ENCODE measurements around the gene CCR9.

Gene CCR9

DNA sequence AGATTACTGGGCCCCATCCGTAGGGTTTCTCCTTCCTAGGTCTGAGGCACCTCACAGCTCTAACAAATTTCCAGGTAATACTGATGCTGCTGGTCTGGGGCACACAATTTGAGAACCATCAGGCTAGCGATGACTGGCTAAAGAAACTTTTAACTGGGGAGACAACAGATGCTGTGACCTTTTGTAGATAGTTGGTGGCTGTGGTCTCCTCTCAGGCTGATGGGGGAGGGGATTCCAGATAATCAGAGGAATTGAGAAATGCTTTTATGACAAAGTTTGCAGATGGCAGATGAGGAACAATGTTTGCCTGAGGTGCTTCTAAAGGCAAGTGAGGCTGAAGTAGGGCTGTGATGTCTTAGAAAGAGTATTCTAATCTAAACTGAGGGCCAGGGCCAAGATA lies 13.8 kb upstream of the CCR9 start:
- DNase-seq (ENCODE audit: low read depth in 3 of 3) = no peak

DNA sequence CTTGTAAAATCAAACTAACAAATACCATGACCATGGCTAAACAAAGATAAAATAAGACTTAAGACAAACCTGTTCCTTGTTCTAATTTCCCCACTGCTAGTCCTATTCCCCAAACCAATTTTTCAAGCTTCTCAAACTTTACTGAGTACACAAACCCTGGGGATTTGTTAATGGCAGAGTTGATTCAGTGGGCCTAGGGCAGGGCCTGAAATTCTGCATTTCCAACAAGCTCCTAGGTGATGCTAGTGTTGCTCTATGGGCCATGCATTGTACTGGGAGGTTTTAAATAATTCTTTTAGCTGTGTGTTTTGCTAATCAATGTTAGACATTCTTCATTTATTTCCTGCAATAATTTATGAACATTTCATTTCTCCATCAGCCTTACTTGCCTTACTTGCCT lies 13.3 kb upstream of the CCR9 start:
- no peak for DNase-seq (ENCODE audit: low read depth in 3 of 3)

DNA sequence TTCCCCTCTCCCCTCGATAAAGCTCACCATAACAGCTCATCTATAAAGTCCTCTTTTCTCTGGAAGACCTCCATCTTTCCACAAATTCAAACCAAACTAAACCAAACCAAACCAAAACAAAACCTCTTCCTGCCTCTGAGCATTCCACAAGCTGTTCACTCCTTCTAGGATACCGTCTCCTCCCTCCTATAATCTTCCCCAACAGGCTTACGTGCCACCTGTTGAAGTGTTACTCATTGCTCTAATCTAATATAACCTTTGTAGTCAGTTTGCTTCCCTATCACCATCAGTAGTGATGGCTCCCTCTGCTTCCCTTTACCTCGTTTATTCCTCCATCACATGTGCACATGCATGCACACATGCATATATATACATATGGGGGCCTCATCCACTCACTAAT lies 12.7 kb upstream of the CCR9 start:
- no peak for DNase-seq (ENCODE audit: low read depth in 3 of 3)

DNA sequence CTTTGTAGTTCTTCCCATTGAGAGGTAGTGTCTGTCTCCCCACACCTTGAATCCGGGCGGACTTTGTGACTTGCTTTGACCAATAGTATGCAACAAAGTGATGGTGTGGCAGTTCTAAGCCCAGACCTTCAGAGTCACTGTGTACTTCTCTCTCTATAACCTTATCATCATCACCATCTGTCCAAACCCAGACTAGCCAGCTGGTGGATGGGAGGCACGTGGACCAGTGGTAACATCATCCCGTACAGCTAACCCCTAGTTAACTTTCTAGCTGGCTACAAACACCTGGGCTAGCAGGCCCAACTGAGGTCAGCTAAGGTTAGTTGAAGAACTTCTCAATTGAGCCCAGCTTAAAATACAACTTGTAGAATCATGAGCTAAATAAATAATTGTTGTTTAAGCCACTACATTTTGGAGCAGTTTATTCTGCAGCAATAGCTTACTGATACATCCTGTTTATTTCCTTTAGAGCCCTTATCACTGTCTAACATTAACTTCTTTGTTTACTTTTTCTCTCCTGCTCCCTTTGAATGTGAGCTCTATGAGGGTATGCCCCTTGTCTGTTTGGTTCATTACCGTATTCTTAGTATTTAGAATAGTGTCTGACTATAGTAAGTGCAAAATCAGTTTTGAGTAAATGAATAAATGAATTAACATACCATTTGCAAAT lies 11.5 kb upstream of the CCR9 start:
- DNase-seq (ENCODE audit: low read depth in 3 of 3) = no peak

DNA sequence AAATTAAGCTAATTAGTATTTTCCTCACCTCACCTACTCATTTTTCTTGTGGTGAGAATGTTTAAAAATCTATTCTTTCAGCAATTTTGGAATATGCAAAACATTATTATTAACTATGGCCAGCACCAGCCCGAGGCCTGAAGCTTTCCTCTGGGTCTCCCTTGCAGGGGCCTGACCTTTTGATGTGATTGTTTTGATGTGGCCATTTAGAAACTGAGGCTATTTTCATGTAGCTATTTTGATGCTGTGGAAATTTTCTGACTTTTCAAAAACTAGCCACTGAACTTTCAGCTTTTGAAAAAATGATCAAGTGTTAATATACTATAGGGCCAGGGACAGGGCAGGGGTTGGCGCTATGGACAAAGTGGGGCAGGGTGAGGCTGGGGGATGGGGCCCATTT lies 8.2 kb upstream of the CCR9 start:
- no peak for DNase-seq (ENCODE audit: low read depth in 3 of 3)

DNA sequence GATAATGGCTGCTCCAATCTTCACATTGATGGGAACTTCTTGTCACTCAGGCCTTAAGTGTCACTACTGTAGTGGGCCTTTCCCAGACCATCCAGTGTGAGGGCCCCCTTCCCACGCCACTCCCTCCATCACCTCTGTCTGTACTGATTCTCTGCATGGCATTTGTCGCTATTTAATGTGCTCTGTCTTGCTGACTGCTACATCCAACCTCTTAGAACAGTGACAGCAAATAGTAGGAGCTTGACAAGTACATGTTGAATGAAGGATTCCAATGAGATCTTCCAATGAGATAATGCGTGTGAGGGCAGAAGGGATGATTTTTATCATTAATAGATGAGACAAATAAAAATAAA lies 5.6 kb upstream of the CCR9 start:
- DNase-seq (ENCODE audit: low read depth in 3 of 3) = no peak

DNA sequence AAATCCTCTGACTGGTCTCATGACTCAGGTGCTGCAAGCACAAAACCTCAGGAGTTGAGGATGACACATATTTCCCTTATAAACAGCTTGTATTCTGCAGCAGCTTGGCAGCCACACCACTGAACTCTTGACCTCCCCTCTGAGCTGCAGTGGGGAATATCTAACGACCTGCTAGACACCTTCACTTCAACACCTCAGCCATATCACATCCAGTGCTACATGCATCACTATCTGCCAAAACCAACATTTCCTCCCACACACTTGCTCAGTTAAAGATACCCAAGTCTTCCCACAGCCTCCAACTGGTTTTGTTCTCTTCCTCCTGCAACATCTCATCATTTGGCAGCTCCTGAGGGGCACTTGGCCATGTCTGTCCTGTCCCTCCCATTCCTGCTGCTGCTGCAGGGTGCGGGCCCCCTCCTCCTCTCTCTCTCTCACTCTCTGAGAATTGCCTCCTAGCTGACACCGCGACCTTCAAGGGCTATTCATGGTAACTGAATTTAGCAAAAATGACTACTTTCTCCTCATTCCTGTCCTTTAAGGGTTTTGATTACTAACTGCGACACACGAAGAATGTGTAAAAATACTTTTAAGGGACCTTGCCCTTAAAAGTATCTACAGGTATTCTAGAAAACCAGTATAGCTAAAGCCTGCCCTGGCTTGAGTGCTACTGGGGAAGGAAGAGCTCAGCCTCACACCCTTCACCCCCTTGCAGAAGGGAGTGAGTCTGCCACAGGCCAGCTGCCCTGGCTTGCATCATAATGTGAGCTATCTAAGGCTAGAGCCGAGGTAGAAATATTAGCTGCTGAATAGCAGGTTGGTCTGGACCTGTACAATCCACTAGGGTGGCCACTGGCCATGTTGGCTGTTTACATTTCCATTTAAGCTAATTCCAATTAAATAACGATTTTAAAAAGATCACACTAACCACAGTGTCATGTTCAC lies 5.0 kb upstream of the CCR9 start:
- peak in 1 of 3 experiments; percentile 28 for DNase-seq (ENCODE audit: low read depth in 3 of 3)

DNA sequence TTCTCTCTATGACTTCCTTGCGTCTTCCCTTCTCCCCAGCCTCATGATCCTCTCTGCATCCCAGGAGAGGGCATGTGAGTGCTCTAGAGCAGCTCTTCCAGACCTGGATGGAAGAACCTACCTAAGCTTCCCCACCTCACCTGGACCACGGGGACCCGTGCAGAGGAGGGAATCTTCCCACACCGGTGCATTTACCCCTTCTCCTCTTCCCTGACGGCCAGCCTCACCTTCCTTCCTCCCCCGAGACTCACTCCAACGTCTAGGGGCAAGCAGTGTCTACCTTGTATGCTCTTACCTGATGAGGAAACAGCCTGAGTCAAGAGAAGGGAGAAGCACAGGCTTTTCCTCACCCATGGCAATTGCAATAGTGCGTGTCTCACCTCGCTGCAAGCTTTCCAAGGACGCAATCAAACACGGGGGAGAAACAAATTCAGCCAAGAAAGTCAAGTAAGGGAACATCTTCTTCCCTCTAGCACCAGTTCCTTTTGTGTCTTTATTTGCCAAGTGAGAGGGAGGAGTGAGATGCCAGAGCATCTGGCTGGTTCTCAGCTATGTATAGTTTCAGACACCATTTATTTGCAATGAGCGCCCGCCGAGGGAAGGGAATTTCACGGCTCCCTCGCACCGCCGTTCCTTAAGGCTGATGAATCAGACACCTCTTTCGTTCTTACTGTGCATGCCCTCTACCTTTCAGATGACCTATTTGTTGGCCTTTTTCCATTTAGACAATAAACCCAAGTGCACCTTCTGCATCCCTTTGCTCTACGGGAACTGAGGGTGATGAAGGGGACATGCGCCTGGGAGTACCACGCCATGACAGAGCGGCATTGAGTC lies 1.8 kb upstream of the CCR9 start:
- no peak for DNase-seq (ENCODE audit: low read depth in 3 of 3)

DNA sequence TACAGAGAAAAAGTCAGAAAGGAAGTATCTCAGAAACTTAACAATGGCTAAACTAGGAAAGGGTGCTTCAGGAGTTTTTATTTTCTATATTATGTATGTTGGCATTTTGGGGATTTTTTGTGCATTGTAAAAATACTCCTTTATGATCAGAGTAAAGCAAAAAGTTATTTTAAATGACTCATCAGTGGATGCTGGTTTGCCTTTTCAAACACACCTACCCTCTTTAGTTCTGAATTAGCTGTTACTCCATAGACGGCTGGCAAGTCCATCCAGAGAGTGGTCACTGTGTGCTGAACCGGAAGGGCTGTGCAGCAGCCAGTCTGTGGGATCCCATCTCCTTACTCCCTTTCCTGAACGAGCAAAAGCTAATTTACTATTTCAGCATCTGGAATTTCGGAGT lies 942 bp downstream of the CCR9 start:
- no peak for DNase-seq (ENCODE audit: low read depth in 3 of 3)

DNA sequence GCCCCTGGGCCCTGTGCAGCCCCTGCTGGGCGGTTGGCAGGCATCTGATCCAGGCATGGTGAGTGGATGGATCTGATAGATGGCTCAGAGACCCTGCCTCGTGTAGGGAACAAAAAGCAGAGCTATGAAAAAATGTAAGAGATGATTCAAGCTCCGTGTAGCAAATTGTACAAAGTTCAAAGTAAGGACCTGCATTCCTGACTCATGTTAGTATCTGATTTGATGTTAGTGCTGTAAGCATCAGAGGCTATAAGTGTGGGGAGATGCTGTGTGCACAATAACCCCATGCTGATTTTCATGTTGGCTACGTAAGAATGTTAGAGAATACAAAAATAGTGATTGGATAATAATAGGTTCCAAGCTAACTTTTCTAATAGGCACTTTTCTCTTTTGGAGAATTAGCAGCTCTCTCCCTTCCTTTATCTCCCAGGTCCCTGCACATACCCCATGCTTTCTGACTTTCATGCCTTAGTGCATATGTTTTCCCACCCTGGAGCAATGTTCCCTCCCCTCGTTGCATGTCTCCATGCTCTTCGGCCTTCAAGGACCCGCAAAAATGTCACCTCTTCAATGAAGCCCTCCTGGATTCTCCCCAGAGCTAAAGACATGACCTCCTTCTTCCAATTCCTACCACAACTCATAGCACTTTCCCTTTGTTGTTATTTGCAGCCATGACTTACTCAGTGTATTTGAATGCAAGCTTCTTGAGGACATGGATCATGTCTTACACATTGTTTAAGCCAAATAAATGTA lies 1.6 kb downstream of the CCR9 start:
- no peak for DNase-seq (ENCODE audit: low read depth in 3 of 3)

DNA sequence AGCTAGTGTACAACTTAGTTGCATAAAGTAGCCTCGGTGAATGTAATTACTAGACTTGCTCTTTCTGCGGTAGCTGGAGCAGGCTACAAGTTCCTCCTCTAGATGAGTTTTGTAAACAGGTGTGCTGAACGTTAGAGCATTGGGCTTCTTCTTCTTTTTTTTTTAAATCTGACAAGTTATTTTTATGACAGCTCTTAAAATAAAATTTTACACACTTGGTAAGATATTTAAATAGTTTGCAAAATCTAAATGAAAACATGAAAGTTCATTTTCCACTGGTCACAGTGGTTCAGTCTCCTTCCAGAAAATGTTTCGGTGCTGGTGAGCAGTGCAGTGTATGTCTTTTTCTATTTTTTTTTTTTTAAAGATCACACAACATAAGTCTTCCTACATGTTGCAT lies 3.0 kb downstream of the CCR9 start:
- DNase-seq (ENCODE audit: low read depth in 3 of 3) = no peak

DNA sequence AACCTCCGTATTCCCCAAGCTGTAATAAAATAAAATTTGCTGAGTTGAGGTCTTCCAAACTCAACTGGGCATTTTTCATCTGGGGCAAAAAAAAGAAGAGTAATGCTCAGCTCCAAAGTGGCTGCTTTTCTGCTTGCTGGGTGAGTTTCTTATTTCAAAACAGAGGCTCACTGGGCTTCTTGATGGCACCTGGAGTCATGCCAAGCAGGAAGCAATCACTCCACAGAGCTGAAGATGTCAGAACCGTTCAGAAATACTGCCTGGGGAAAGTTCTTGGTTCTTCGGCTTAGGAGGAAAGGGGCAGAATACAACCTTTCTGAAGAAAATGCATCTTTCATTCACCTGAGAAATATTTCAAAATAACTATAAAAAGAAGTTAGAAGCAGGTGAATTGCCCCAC lies 4.1 kb downstream of the CCR9 start:
- no peak for DNase-seq (ENCODE audit: low read depth in 3 of 3)

DNA sequence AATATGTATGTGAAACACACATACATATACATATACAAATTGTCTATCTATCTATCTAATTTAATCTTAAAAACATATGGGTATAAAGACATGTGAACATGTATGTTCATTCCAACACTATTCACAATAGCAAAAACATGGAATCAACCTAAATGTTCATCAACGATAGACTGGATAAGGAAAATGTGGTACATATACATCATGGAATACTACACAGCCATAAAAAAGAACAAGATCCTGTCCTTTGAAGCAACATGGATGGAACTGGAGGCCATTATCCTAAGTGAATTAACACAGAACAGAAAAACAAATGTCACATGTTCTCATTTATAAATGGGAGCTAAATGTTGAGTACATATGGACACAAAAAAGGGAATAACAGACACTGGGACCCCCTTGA lies 5.8 kb downstream of the CCR9 start:
- no peak for DNase-seq (ENCODE audit: low read depth in 3 of 3)

DNA sequence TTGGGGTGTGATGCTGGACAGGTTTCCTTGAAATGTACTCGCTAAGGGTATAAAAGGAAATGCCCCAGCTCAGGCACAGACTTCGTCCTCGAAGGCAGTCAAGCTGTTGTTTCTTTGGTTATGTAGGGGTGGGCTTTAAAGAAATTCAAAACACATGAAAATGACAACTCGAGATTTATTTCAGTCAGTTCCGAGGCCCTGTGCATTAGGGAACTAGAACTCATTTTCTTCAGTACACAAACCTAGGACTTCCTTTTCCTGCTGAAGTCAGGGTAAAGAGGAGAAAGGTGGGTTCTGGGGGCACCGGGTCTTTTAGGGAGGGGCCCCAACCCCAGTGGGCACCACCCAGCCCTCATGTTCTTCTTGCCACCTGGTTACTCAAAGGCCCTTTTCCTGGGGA lies 7.7 kb downstream of the CCR9 start:
- no peak for DNase-seq (ENCODE audit: low read depth in 3 of 3)

DNA sequence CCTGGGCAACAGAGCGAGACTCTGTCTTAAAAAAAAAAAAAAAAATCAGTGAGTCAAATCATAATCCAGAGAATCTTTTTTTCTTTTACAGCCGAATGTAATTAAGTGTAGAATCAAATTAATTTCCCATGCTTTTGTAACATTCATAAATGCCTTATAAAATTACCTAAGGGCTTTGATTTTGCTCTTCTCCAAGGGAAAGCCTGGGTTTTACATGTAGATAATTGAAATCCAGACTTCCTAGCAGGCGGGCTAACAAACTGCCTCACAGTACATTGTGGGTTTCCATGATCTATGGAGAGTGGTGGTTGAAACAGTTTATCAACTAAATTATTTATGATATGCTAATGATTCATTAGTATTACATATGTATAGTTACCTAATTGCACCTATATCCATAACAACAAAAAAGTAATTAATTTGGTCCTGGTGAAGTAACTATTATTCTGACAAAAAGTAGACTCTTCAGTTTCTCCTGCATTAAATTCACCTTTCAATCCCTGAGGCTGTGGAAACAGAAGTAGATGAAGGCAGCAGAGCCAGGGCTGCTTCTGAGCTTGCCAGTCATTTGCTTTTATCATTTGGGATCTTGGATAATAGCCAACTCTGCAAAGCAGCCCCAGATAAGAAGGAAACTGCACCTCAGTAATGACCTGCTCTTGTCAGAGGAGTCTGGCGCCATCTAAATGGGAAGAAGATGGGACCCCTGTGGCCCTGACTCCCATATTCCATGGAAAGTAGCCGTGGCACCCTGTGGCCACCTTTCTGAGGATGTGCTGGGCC lies 9.5 kb downstream of the CCR9 start:
- DNase-seq (ENCODE audit: low read depth in 3 of 3) = no peak

DNA sequence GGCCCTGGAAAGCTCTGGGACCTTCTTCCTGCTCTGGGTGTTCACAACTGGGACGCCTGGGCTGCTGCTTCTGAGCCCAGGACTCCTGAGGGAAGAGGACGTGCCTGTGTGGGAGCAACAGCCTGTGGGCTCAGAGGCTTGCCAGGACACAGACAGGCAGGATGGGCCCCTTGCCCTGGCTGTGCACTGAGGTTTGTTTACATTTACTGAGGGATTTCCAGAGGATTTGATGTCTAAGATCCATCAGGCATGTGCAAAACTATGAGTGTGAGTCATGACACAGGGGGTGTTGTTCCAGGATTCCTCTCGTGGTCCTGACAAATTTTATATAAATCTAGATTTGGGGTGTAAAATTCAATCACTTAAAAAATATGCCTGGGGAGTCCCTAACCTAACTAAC lies 10.6 kb downstream of the CCR9 start:
- no peak for DNase-seq (ENCODE audit: low read depth in 3 of 3)

DNA sequence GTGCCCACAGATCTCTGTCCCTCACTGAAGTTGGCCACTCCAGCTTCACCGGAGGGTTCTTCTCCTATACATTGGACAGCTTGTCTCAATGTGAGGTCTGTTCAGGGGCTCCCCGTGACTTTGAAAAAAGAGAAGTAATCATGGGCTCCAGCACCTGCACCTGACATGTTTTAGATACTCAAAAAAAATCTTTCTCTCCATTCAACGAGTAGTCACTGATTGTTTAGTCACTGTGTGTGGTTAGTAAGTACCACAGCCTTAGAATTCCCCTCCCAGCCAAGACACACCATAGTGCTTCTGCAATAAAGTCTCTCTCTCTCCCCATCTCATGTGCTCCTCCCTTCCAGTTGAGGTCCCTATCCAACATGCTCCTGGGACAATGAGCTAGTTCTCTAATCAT lies 18.6 kb downstream of the CCR9 start:
- no peak for DNase-seq (ENCODE audit: low read depth in 3 of 3)

DNA sequence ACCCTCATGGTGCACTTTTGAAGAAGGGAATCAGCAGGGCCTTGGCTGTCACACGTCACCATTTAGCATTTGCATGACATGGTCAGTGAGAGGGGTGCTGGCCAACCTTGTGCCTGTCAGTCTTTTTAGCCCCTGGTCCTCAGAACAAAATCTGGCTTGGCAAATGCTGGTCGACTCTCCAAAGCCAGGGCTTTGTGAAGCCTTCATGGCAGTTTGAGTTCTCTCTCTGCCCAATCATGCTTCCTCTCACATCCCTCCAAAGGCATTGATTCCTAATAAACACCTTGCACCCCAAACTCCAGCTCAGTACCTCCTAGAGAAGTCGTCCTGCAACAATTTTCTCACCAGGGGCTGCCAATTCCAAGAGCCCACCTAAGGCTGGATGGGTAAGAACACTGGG lies 19.4 kb downstream of the CCR9 start:
- no peak for DNase-seq (ENCODE audit: low read depth in 3 of 3)

DNA sequence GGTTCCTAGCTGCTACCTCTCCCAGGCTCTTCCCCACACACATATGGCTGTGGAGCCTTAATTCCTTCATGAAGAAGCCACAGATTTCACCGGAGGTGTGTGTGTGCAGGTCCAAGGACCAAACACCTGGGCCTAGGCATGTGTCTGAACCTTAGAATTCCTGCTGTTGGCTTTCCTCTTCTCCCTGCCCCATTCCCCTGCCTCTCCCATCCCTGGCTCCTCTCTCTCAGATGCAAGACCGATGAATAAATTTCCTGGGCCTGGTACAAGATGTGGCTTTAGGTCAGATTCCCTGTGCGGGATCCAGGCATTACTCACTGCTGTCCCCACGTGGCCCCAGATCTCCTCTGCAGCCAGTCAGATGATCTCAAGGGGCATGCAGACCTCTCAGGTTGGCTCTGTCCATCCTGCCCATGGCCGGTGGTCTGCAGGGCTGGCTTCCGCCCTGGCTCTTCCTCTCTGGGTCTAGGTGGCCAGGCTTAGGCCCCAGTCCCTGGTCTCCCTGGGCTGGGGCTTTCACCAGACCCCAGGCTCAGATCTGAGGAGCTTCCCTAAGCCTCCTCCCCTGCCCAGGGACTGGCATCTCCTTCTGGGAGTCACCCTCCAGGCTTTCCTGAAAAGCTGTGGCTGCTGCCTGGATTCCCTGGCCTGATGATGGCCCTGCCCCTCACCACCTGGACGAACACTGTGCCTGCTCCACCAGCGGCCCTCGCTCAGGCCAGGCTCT lies 20.5 kb downstream of the CCR9 start:
- DNase-seq (ENCODE audit: low read depth in 3 of 3) = no peak
